Osteocyte (in vitro differentiated cells): ENCODE results near the gene CLMP. TPM values are rescaled to one million over a fixed set of nuclear protein-coding genes. Genes with fewer than 3 reads are reported as not detected.
A peak's percentile ranks its signal among the peaks of the same experiment; 100 is the strongest.

Experiments
- DNase-seq: peaks from one replicate; pipeline ENCODE4 v3.0.0; 2021; ENCODE audit warnings: mixed read lengths; ENCODE audit not compliant: unreplicated experiment; ENCODE audit errors: extremely low spot score
- H3K27ac Mint-ChIP-seq: one replicate; pipeline ENCODE4 v1.8.0; 2021; ENCODE audit warnings: mild to moderate bottlenecking, mixed read lengths; ENCODE audit not compliant: unreplicated experiment
- H3K27me3 Mint-ChIP-seq: one replicate; pipeline ENCODE4 v1.8.0; 2021; ENCODE audit warnings: mixed read lengths; ENCODE audit not compliant: unreplicated experiment
- H3K36me3 Mint-ChIP-seq: one replicate; pipeline ENCODE4 v1.8.0; 2021; ENCODE audit warnings: mixed read lengths; ENCODE audit not compliant: unreplicated experiment
- H3K4me1 Mint-ChIP-seq: one replicate; pipeline ENCODE4 v1.8.0; 2021; ENCODE audit warnings: mixed read lengths; ENCODE audit not compliant: unreplicated experiment
- H3K4me3 Mint-ChIP-seq: one replicate; pipeline ENCODE4 v1.8.0; 2021; ENCODE audit warnings: mild to moderate bottlenecking, moderate library complexity, mixed read lengths; ENCODE audit not compliant: unreplicated experiment
- H3K9me3 Mint-ChIP-seq: one replicate; pipeline ENCODE4 v1.8.0; 2021; ENCODE audit warnings: mixed read lengths; ENCODE audit not compliant: unreplicated experiment
- CTCF ChIP-seq: fragments of 200-600 bp; sonication (generic); IDR thresholded peaks from 2 replicates; pipeline ENCODE4 v1.5.0; 2021; ENCODE audit warnings: antibody characterized with exemption, mild to moderate bottlenecking, moderate library complexity
- total RNA-seq: library from RNA; stranded (reverse); gene quantifications from 2 replicates; pipeline ENCODE4 v1.2.1, GENCODE V29; 2021

The CLMP gene
- total RNA-seq, 1 donor from 2014 or later = 24.8 TPM

- peaks cover 35% of the 10 kb centered on the region for H3K4me1 Mint-ChIP-seq
- H3K27me3 Mint-ChIP-seq = no peaks in the 10 kb centered on the region
- TF ChIP-seq CTCF = no peak
- H3K9me3 Mint-ChIP-seq = no peaks in the 10 kb centered on the region
- H3K36me3 Mint-ChIP-seq = no peaks in the 10 kb centered on the region
- no peak overlapping the region for H3K4me3 Mint-ChIP-seq
- DNase-seq = no peak
- peak overlapping the region; percentile 86 for H3K27ac Mint-ChIP-seq
These were observed 21.2 kb downstream of the CLMP start for GRCh38 chr11:123173856-123174186.

- H3K36me3 Mint-ChIP-seq = no peaks in the 10 kb centered on the region
These were observed 21.8 kb downstream of the CLMP start for GRCh38 chr11:123173040-123173855.

GRCh38 chr11:123170929-123171328 lies 24.1 kb downstream of the CLMP start:
- Mint-ChIP-seq H3K9me3 (no peaks in the 10 kb centered on the region), H3K27ac (no peak overlapping the region), H3K27me3 (no peaks in the 10 kb centered on the region), H3K36me3 (no peaks in the 10 kb centered on the region), H3K4me3 (no peak overlapping the region), H3K4me1 (peaks cover 39% of the 10 kb centered on the region)
- no peak for TF ChIP-seq CTCF
- no peak for DNase-seq

More at GRCh38 chr11:123173040-123173855, 21.8 kb downstream of the CLMP start:
- H3K4me3 Mint-ChIP-seq = no peak overlapping the region
- no peaks in the 10 kb centered on the region for H3K27me3 Mint-ChIP-seq
- no peak overlapping the region for H3K27ac Mint-ChIP-seq
- peaks cover 38% of the 10 kb centered on the region for H3K4me1 Mint-ChIP-seq
- no peak for DNase-seq
- no peaks in the 10 kb centered on the region for H3K9me3 Mint-ChIP-seq
- TF ChIP-seq CTCF = no peak

- peaks cover 30% of the 10 kb centered on the region for H3K4me1 Mint-ChIP-seq
- no peaks in the 10 kb centered on the region for H3K36me3 Mint-ChIP-seq
- H3K4me3 Mint-ChIP-seq = no peak overlapping the region
- TF ChIP-seq CTCF = no peak
- DNase-seq = no peak
- H3K9me3 Mint-ChIP-seq = no peaks in the 10 kb centered on the region
- H3K27ac Mint-ChIP-seq = no peak overlapping the region
- H3K27me3 Mint-ChIP-seq = no peaks in the 10 kb centered on the region
These were observed 25.2 kb downstream of the CLMP start for GRCh38 chr11:123169821-123170220.

GRCh38 chr11:123168955-123169484 lies 26.0 kb downstream of the CLMP start:
- Mint-ChIP-seq H3K36me3 (no peaks in the 10 kb centered on the region), H3K27ac (no peak overlapping the region), H3K27me3 (no peaks in the 10 kb centered on the region), H3K9me3 (no peaks in the 10 kb centered on the region), H3K4me1 (peaks cover 22% of the 10 kb centered on the region), H3K4me3 (no peak overlapping the region)
- TF ChIP-seq CTCF = no peak
- no peak for DNase-seq
